Hematopoietic multipotent progenitor cell treated with erythropoietin and hydrocortisone succinate and interleukin-3 and kit ligand, for 17 days (in vitro differentiated cells): Measurements from ENCODE around the gene PGLYRP1.
A peak's percentile ranks its signal among the peaks of the same experiment; 100 is the strongest.

Experiments
- DNase-seq: peaks from one replicate; pipeline ENCODE4 v3.0.0-alpha.2; 2015; ENCODE audit warnings: low spot score

Gene PGLYRP1

GRCh38 chr19:46031781-46032596, 9.1 kb upstream of the PGLYRP1 start:
- no peak for DNase-seq

- DNase-seq: no peak
These were observed 8.1 kb upstream of the PGLYRP1 start for GRCh38 chr19:46030812-46031550.

- DNase-seq: no peak
These were observed 3.0 kb upstream of the PGLYRP1 start for GRCh38 chr19:46025835-46026234.

- DNase-seq: no peak
These were observed 492 bp upstream of the PGLYRP1 start for GRCh38 chr19:46023311-46023779.

- DNase-seq: no peak
These were observed 807 bp downstream of the PGLYRP1 start for GRCh38 chr19:46022061-46022430.

GRCh38 chr19:46021531-46022041, 1.3 kb downstream of the PGLYRP1 start:
- no peak for DNase-seq

GRCh38 chr19:46020819-46021125, 2.1 kb downstream of the PGLYRP1 start:
- no peak for DNase-seq

GRCh38 chr19:46019270-46019669, 3.6 kb downstream of the PGLYRP1 start:
- DNase-seq: no peak

GRCh38 chr19:46018729-46019251, 4.1 kb downstream of the PGLYRP1 start:
- no peak for DNase-seq

- no peak for DNase-seq
These were observed 4.8 kb downstream of the PGLYRP1 start for GRCh38 chr19:46017874-46018675.

GRCh38 chr19:46017095-46017429, 5.8 kb downstream of the PGLYRP1 start:
- DNase-seq: no peak

GRCh38 chr19:46016426-46017094, 6.3 kb downstream of the PGLYRP1 start:
- DNase-seq: peak; percentile 88

GRCh38 chr19:46015687-46016425, 7.0 kb downstream of the PGLYRP1 start:
- no peak for DNase-seq

GRCh38 chr19:46014941-46015686, 7.7 kb downstream of the PGLYRP1 start:
- peak; percentile 47 for DNase-seq

GRCh38 chr19:46014534-46014933, 8.3 kb downstream of the PGLYRP1 start:
- DNase-seq: no peak

GRCh38 chr19:46009530-46010510, 13.0 kb downstream of the PGLYRP1 start:
- DNase-seq: peak; percentile 80

GRCh38 chr19:46006411-46006810, 16.4 kb downstream of the PGLYRP1 start:
- no peak for DNase-seq

- no peak for DNase-seq
These were observed 20.1 kb downstream of the PGLYRP1 start for GRCh38 chr19:46002678-46003275.
